K562 (cell line): ENCODE measurements around the gene OR51S1. TPM values are rescaled to one million over a fixed set of nuclear protein-coding genes. Genes with fewer than 3 reads are reported as not detected.

Experiments
- CBFA2T2 ChIP-seq: fragments of 450-650 bp; conservative IDR thresholded peaks from 2 replicates; pipeline ENCODE4 v1.6.1; 2017; ENCODE audit warnings: mild to moderate bottlenecking
- CCNT2 ChIP-seq: IDR thresholded peaks from 2 replicates; pipeline ENCODE4 v1.6.1; 2011; ENCODE audit warnings: borderline replicate concordance, low read depth, mild to moderate bottlenecking, moderate library complexity, mixed read lengths, low read length; ENCODE audit not compliant: insufficient read length; ENCODE audit errors: extremely low read depth
- DEAF1 ChIP-seq: fragments of 450-650 bp; formaldehyde crosslinking; IDR thresholded peaks from 2 replicates; pipeline ENCODE4 v1.4.0; 2020; ENCODE audit warnings: mild to moderate bottlenecking, moderate library complexity
- ETS2 ChIP-seq: IDR thresholded peaks from 2 replicates; pipeline ENCODE4 v1.6.1; 2016; ENCODE audit warnings: borderline replicate concordance, missing genetic modification characterization, mild to moderate bottlenecking, moderate library complexity, missing compliant biosample characterization; ENCODE audit not compliant: poor library complexity, severe bottlenecking
- FOXK2 ChIP-seq, 2 experiments: fragments of 450-650 bp; IDR thresholded peaks in 1 of 2; conservative IDR thresholded peaks in 1 of 2; 2 replicates each; pipeline ENCODE4 v1.6.1; 2016; ENCODE audit warnings: low read depth in 2 of 2, mild to moderate bottlenecking in 1 of 2
- MBD1 ChIP-seq: fragments of 250-450 bp; sonication (Bioruptor Pico); IDR thresholded peaks from 2 replicates; pipeline ENCODE4 v1.8.0; 2022; ENCODE audit warnings: inconsistent platforms
- MTA2 ChIP-seq: fragments of 450-650 bp; IDR thresholded peaks from 2 replicates; pipeline ENCODE4 v1.6.1; 2016; ENCODE audit warnings: low read depth
- RNF2 ChIP-seq: sonication (generic); IDR thresholded peaks from 2 replicates; pipeline ENCODE4 v1.6.1; 2016
- STAT5A ChIP-seq: IDR thresholded peaks from 2 replicates; pipeline ENCODE4 v1.6.1; 2012; ENCODE audit warnings: low read length, inconsistent platforms, borderline replicate concordance
- ZHX1 ChIP-seq: fragments of 150-350 bp; conservative IDR thresholded peaks from 2 replicates; pipeline ENCODE4 v1.6.1; 2014; ENCODE audit warnings: low read length
- ZNF146 ChIP-seq: IDR thresholded peaks from one replicate; pipeline ENCODE4 v1.6.1; 2018; ENCODE audit warnings: missing compliant biosample characterization; ENCODE audit not compliant: unreplicated experiment
- ZNF282 ChIP-seq: sonication (generic); formaldehyde crosslinking; IDR thresholded peaks from 2 replicates; pipeline ENCODE4 v1.8.1; 2023; ENCODE audit warnings: missing genetic modification reagents
- polyA plus RNA-seq, 8 experiments: library from polyadenylated mRNA; depleted of rRNA in 4 of 8; stranded (reverse) in 5 of 8; unstranded in 3 of 8; fragments of >200 nt; fragmentation: Nextera tagmentation in 2 of 8; fragmentation: Illumina TruSeq in 1 of 8; extraction: Ambion mirVana in 2 of 8; extraction: Trizol in 1 of 8; gene quantifications; 2 replicates each; pipeline versions ENCODE4 v1.2.1 to v1.2.3, GENCODE V29; 2011 to 2014; ENCODE audit warnings: inconsistent platforms in 1 of 8, missing spikeins in 1 of 8
- total RNA-seq, 7 experiments: library from RNA; depleted of rRNA in 6 of 7; stranded (reverse); fragments of >200 nt in 6 of 7; fragmentation: Illumina TruSeq in 2 of 7; extraction: Trizol in 2 of 7; gene quantifications; 2 replicates each; pipeline versions ENCODE4 v1.2.1 to v1.2.3, GENCODE V29; 2011 to 2021; ENCODE audit warnings: low replicate concordance in 1 of 7

OR51S1 gene
- total and polyA plus RNA-seq, 9 of the 15 experiments (the other 6 are each of a cell fraction or from before 2014, with no cell fraction given) = not detected

DNA sequence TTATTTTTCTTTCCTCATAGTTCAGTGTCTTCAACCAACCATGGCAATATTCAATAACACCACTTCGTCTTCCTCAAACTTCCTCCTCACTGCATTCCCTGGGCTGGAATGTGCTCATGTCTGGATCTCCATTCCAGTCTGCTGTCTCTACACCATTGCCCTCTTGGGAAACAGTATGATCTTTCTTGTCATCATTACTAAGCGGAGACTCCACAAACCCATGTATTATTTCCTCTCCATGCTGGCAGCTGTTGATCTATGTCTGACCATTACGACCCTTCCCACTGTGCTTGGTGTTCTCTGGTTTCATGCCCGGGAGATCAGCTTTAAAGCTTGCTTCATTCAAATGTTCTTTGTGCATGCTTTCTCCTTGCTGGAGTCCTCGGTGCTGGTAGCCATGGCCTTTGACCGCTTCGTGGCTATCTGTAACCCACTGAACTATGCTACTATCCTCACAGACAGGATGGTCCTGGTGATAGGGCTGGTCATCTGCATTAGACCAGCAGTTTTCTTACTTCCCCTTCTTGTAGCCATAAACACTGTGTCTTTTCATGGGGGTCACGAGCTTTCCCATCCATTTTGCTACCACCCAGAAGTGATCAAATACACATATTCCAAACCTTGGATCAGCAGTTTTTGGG is 33.0 kb upstream of the OR51S1 start, which contains the start of gene OR51T1 (continued):
- TF ChIP-seq CCNT2 = no peak
- no peak for TF ChIP-seq ZNF282
- TF ChIP-seq DEAF1 (CRISPR knock-in tag) = no peak
- 0 out of 4 replicates have a peak, but pooled peaks of 1 of the 2 experiments have one; percentile 46 for TF ChIP-seq FOXK2 (conservative IDR thresholded peaks at IDR 0.05 in 1 of 2, IDR thresholded peaks at IDR 0.05 in 1 of 2; ENCODE audit: low read depth in 2 of 2)
- TF ChIP-seq MBD1 (CRISPR knock-in tag) = no peak
- peak; percentile 48; the same call in 1 of the 2 replicates for TF ChIP-seq STAT5A
- peak; percentile 58 for TF ChIP-seq MTA2
- TF ChIP-seq RNF2 = peak; percentile 49; the same call in 1 of the 2 replicates
- no peak for TF ChIP-seq ZHX1
- TF ChIP-seq ETS2 = no peak
- TF ChIP-seq ZNF146 (CRISPR knock-in tag) = no peak
- peak; percentile 50 for TF ChIP-seq CBFA2T2
- TF ChIP-seq, all 486 proteins: peak for 23
